T-helper 1 cell treated with Interleukin-12 subunit alpha and Interleukin-12 subunit beta and Interleukin-4 antibody, amounts not matched to agents 30 μg/mL and 1 μg/mL, for 36 hours (primary cell): ENCODE data around the gene PPT2.

Experiments
- H3K27ac Mint-ChIP-seq: one replicate; pipeline ENCODE4 v1.8.0; 2021; ENCODE audit warnings: mild to moderate bottlenecking, mixed read lengths
- H3K27me3 Mint-ChIP-seq: one replicate; pipeline ENCODE4 v1.8.0; 2021; ENCODE audit warnings: low read depth, mixed read lengths
- H3K36me3 Mint-ChIP-seq: one replicate; pipeline ENCODE4 v1.8.0; 2021; ENCODE audit warnings: low read depth, mixed read lengths
- H3K4me1 Mint-ChIP-seq: one replicate; pipeline ENCODE4 v1.8.0; 2021; ENCODE audit warnings: low read depth, mixed read lengths
- H3K4me3 Mint-ChIP-seq: one replicate; pipeline ENCODE4 v1.8.0; 2021; ENCODE audit warnings: mild to moderate bottlenecking, moderate library complexity, mixed read lengths
- H3K9me3 Mint-ChIP-seq: one replicate; pipeline ENCODE4 v1.8.0; 2021; ENCODE audit warnings: mixed read lengths

PPT2 gene

GRCh38 chr6:32154514-32155161, 697 bp downstream of the PPT2 start:
- Mint-ChIP-seq H3K9me3 (no peaks in the 10 kb centered on the region), H3K27me3 (peaks cover 27% of the 10 kb centered on the region), H3K4me1 (peaks cover 21% of the 10 kb centered on the region), H3K27ac (peak overlapping the region; percentile 87), H3K4me3 (peak overlapping the region; percentile 97), H3K36me3 (peaks cover 15% of the 10 kb centered on the region)

- H3K36me3 Mint-ChIP-seq = peaks cover 13% of the 10 kb centered on the region
- peaks cover 10% of the 10 kb centered on the region for H3K27me3 Mint-ChIP-seq
- peaks cover 16% of the 10 kb centered on the region for H3K4me1 Mint-ChIP-seq
- H3K9me3 Mint-ChIP-seq = no peaks in the 10 kb centered on the region
- no peak overlapping the region for H3K4me3 Mint-ChIP-seq
- no peak overlapping the region for H3K27ac Mint-ChIP-seq
Observed at GRCh38 chr6:32156891-32157290, 3.0 kb downstream of the PPT2 start.

GRCh38 chr6:32158052-32158451, 4.1 kb downstream of the PPT2 start:
- Mint-ChIP-seq H3K36me3 (peaks cover 13% of the 10 kb centered on the region), H3K27ac (no peak overlapping the region), H3K9me3 (no peaks in the 10 kb centered on the region), H3K4me1 (peaks cover 13% of the 10 kb centered on the region), H3K4me3 (no peak overlapping the region), H3K27me3 (peaks cover 2% of the 10 kb centered on the region)

GRCh38 chr6:32163559-32164258, 9.8 kb downstream of the PPT2 start:
- no peak overlapping the region for H3K4me3 Mint-ChIP-seq
- peaks cover 9% of the 10 kb centered on the region for H3K36me3 Mint-ChIP-seq
- H3K4me1 Mint-ChIP-seq = no peaks in the 10 kb centered on the region
- no peaks in the 10 kb centered on the region for H3K9me3 Mint-ChIP-seq
- H3K27me3 Mint-ChIP-seq = no peaks in the 10 kb centered on the region
- H3K27ac Mint-ChIP-seq = no peak overlapping the region

- Mint-ChIP-seq H3K4me3 (no peak within 1 kb of the TSS), H3K4me1 (no peaks in the 10 kb centered on the region), H3K36me3 (peaks cover 11% of the 10 kb centered on the region), H3K27ac (no peak within 1 kb of the TSS), H3K27me3 (no peaks in the 10 kb centered on the region), H3K9me3 (no peaks in the 10 kb centered on the region)
Observed at GRCh38 chr6:32164295-32164694, 10.4 kb downstream of the PPT2 start, which contains the start of gene EGFL8. EGFL8 (plus strand) TSS chr6:32164595; CDS start chr6:32166166, 1,571 bp downstream.

GRCh38 chr6:32166411-32167061, 12.6 kb downstream of the PPT2 start:
- no peaks in the 10 kb centered on the region for H3K27me3 Mint-ChIP-seq
- no peaks in the 10 kb centered on the region for H3K9me3 Mint-ChIP-seq
- no peak overlapping the region for H3K4me3 Mint-ChIP-seq
- no peak overlapping the region for H3K27ac Mint-ChIP-seq
- H3K4me1 Mint-ChIP-seq = peaks cover 4% of the 10 kb centered on the region
- H3K36me3 Mint-ChIP-seq = peaks cover 25% of the 10 kb centered on the region

- peaks cover 4% of the 10 kb centered on the region for H3K4me1 Mint-ChIP-seq
- no peaks in the 10 kb centered on the region for H3K27me3 Mint-ChIP-seq
- H3K27ac Mint-ChIP-seq = no peak overlapping the region
Observed at GRCh38 chr6:32167154-32167760, 13.3 kb downstream of the PPT2 start.

GRCh38 chr6:32167761-32168262, 13.9 kb downstream of the PPT2 start:
- Mint-ChIP-seq H3K4me3 (no peak overlapping the region), H3K9me3 (no peaks in the 10 kb centered on the region), H3K27me3 (no peaks in the 10 kb centered on the region), H3K36me3 (peaks cover 25% of the 10 kb centered on the region), H3K27ac (no peak overlapping the region), H3K4me1 (peaks cover 7% of the 10 kb centered on the region)

More at GRCh38 chr6:32167154-32167760, 13.3 kb downstream of the PPT2 start:
- H3K9me3 Mint-ChIP-seq = no peaks in the 10 kb centered on the region
- no peak overlapping the region for H3K4me3 Mint-ChIP-seq
- H3K36me3 Mint-ChIP-seq = peaks cover 25% of the 10 kb centered on the region

- H3K27ac Mint-ChIP-seq = no peak overlapping the region
- H3K4me1 Mint-ChIP-seq = peaks cover 12% of the 10 kb centered on the region
- peaks cover 25% of the 10 kb centered on the region for H3K36me3 Mint-ChIP-seq
- no peaks in the 10 kb centered on the region for H3K9me3 Mint-ChIP-seq
- H3K27me3 Mint-ChIP-seq = no peaks in the 10 kb centered on the region
- no peak overlapping the region for H3K4me3 Mint-ChIP-seq
Observed at GRCh38 chr6:32168350-32168749, 14.4 kb downstream of the PPT2 start.

GRCh38 chr6:32168807-32169591, 15.1 kb downstream of the PPT2 start:
- Mint-ChIP-seq H3K4me1 (peaks cover 19% of the 10 kb centered on the region), H3K27ac (no peak overlapping the region)

GRCh38 chr6:32170294-32170693, 16.4 kb downstream of the PPT2 start:
- Mint-ChIP-seq H3K4me1 (peaks cover 29% of the 10 kb centered on the region), H3K36me3 (peaks cover 26% of the 10 kb centered on the region), H3K4me3 (no peak overlapping the region), H3K9me3 (no peaks in the 10 kb centered on the region), H3K27me3 (no peaks in the 10 kb centered on the region), H3K27ac (no peak overlapping the region)

More at GRCh38 chr6:32168807-32169591, 15.1 kb downstream of the PPT2 start:
- Mint-ChIP-seq H3K36me3 (peaks cover 27% of the 10 kb centered on the region), H3K27me3 (no peaks in the 10 kb centered on the region), H3K4me3 (no peak overlapping the region), H3K9me3 (no peaks in the 10 kb centered on the region)

- H3K27me3 Mint-ChIP-seq = no peaks in the 10 kb centered on the region
- H3K4me1 Mint-ChIP-seq = peaks cover 32% of the 10 kb centered on the region
- no peak overlapping the region for H3K4me3 Mint-ChIP-seq
- peaks cover 23% of the 10 kb centered on the region for H3K36me3 Mint-ChIP-seq
- H3K9me3 Mint-ChIP-seq = no peaks in the 10 kb centered on the region
- H3K27ac Mint-ChIP-seq = no peak overlapping the region
Observed at GRCh38 chr6:32171234-32171633, 17.3 kb downstream of the PPT2 start.

- Mint-ChIP-seq H3K36me3 (peaks cover 21% of the 10 kb centered on the region), H3K9me3 (no peaks in the 10 kb centered on the region), H3K4me3 (no peak overlapping the region), H3K4me1 (peaks cover 47% of the 10 kb centered on the region), H3K27me3 (no peaks in the 10 kb centered on the region), H3K27ac (no peak overlapping the region)
Observed at GRCh38 chr6:32173051-32173727, 19.2 kb downstream of the PPT2 start.
